HG02973 (cell line): ENCODE data around the gene PDIA3.
"Not testable (repeated sequence)": the region's sequence is repeated elsewhere in the genome, so short reads cannot be mapped to it uniquely, and the experiment has no call there.

Experiments
- ATAC-seq: cut with Tn5 transposase; IDR thresholded peaks from one replicate; pipeline ENCODE4 v1.9.1; 2021; ENCODE audit warnings: moderate library complexity; ENCODE audit not compliant: unreplicated experiment

Gene PDIA3

DNA sequence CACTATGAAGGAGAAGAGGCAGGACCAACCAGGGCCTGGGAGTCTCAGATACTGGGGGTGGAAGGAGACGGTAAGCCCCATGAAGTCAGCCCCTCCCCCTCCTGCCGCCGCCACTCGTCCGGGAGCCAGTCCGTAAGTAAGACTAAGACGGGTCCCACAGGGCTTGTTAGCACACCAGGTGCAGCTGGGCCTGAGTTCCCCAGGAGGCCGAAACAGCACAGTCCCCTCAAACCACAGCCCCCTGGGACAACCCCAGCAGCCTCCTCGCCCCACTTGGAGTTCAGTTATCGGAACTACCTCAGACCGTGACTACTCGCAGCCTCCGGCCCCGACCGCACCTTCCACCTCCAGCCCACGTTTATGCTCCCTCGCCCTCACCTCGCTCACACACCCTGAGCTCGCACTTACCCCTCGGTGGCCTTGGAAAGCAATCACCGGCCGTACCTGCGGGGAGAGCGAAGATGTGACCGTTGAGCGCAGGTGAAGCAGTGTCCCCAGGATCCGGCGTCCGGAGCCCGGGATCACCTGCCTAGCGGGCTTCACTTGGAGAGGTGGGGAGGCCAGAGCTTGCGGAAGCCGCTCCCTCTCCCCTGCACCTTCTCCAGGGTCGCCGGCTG lies 30.0 kb downstream of the PDIA3 start:
- ATAC-seq, result peak; percentile 60

DNA sequence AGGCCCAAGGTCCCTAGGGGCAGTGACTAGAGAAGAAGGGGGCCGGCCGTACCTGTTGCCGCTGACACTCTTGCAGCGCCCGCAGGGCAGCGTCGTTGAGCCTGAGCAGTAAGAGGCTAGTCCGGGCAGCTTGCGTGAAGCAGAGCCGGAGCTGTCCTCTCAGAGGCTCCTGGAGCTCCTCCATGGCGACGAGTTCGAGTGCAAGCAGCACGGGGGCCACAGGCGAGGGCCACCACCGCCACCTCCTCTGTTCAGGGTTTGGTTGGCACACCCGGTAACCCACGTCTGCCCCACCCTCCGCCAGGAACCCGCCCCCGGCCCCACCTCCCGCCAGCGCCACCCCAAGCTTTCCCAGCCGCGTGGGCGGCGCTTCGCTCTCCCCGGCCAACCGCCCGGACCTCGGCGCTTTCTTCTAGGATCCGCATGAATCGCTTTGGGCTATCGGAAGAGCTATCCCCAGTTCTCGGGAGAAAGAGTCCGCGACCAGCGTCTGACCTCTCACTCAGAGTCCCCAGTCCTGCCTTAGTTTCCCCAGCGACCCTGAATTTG lies 30.6 kb downstream of the PDIA3 start, which contains the start of gene ELL3:
TSS of gene ELL3 (minus strand) at position 249 of the 549 bp plus-strand sequence. CDS start at position 184, 65 bp downstream.
- peak; percentile 32 for ATAC-seq

DNA sequence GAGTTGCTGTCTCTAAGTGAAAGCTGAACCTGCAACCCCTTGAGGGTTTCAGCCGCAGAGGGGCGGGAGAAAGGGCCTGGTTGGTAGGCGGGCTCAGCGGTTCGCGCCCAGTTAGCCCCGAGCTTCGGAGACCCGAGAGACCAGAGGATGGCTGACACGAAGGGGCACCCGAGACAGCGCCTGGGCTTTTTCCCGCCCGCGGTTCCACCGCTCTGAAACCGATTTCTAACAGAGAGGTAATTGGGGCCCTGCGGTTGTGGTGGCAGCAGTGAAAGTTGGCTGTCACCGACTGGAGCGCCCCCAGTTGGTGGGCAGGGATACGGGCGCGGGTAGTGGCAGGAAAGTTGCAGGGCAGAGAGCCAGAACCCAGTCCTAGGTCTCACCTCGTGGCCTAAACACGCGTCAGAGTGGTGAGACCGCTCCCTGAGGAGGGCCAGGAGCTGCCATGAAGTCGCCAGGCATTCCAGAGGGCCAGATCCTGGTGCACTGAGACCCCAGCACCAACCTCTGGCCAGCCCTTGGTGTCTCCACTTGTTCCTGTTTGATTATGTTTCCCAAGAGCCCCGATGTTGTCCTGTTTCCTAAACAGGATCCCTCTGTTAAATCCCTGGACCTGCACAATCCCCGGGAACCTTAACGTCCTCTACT lies 31.2 kb downstream of the PDIA3 start:
- peak; percentile 35 for ATAC-seq

DNA sequence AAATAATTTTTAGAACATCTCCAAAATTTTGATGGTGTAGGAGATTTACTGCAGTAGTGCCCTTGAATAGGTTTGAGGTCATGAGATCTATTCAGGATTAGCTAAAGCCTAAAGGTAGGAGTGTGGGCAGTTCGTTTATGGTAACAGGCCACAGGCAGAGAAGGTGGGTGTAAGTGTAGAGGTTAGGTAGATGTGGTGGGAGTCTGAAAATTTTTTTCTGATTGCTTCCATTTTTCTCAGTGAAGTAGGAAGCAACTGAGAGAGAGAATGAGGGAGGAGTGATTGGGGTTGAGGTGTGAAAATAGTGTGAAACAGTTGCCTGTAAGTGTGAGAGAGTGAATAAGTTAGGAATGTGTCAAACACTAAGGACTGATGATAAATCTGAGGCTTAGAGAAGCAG lies 32.8 kb downstream of the PDIA3 start:
- ATAC-seq, result no peak

DNA sequence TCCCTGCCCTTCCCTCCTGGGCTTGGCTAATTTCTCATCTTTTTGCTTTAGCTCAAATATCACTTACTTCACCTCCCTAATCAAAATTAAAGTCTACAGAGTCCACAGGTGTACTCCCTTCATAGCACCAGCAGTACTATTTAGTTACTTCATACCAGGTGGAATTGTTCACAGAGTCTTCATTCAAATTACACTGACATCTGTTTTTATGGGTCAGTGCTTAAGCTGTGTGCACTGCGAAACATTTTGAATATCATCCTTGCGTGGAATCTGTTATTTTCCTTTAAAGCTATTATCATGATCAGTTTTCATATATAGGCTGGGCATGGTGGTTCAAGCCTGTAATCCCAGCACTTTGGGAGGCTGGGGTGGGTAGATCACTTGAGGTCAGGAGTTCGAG lies 43.2 kb downstream of the PDIA3 start:
- ATAC-seq, result no peak

DNA sequence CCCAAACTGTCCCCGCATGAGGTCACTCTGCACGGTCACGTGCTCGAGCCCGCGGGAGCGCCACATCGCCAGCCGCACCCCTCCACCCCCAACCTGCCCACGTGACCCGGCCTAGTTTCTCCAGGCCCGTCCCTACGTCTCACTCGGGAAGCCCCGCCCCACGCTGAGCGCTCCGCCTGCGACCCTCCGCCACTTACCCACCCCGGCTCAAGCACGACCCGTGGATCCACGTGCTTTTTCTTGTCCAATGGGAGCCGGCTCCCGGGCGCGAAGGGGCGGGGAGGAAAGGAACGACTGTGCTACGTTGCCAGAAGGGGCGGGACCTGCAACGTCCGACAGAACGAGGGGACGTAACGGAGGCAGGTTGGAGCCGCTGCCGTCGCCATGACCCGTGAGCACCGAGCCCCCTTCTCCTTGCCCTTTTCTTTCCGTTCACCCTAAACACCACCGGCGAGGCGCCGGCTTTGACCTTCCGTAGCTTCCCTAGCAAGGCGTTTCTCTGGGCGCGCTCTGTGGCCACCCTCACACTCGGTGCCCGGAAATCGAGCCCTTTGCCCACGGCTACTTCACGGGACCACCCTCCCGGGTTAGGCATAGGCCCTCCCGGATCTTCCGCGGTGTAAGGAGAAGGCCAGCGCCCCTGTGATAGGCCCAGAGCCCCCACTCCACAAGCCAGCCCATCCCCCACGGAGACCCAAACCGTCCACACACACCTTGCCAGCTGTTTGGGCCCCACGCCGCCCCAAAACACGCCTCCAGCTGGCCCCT lies 45.9 kb downstream of the PDIA3 start, which contains the start of gene SERF2:
TSS of gene SERF2 (plus strand) at position 328 of the 768 bp plus-strand sequence. CDS start at position 385, 57 bp downstream.
- peak; percentile 85 for ATAC-seq

DNA sequence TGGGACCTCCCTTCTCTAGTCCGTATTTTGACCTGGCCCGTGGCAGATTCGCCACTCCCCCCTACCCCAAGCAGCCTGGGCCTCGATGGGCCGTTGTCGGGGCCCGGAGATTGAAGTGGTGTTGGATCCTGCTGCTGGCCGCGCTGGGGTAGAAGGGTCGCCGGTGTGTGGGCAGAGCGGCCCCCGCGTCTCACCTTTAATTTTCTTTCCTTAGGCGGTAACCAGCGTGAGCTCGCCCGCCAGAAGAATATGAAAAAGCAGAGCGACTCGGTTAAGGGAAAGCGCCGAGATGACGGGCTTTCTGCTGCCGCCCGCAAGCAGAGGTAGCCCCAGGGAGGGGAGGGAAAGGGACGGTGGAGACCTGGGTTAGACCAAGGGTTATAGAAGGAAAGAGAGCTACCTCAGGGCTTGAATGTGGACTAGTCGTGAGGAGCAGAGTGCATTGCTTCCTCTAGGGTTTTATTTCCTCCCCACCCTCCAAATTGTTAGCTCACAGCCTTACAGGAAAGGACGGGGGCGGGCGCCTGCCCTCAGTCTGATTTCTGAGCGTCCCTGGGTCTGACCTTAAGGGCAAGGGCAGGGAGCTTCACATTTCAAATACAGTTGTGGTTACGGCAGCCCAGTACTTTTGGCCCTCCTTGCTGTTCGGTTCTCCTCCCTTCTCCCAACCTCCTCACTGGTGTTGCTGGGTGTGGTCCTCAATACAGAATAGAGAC lies 46.7 kb downstream of the PDIA3 start:
- no peak for ATAC-seq

DNA sequence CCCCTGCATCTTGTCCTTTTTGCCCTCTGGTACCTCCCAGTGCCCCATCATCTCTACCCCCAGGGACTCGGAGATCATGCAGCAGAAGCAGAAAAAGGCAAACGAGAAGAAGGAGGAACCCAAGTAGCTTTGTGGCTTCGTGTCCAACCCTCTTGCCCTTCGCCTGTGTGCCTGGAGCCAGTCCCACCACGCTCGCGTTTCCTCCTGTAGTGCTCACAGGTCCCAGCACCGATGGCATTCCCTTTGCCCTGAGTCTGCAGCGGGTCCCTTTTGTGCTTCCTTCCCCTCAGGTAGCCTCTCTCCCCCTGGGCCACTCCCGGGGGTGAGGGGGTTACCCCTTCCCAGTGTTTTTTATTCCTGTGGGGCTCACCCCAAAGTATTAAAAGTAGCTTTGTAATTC lies 47.4 kb downstream of the PDIA3 start:
- ATAC-seq, result no peak

DNA sequence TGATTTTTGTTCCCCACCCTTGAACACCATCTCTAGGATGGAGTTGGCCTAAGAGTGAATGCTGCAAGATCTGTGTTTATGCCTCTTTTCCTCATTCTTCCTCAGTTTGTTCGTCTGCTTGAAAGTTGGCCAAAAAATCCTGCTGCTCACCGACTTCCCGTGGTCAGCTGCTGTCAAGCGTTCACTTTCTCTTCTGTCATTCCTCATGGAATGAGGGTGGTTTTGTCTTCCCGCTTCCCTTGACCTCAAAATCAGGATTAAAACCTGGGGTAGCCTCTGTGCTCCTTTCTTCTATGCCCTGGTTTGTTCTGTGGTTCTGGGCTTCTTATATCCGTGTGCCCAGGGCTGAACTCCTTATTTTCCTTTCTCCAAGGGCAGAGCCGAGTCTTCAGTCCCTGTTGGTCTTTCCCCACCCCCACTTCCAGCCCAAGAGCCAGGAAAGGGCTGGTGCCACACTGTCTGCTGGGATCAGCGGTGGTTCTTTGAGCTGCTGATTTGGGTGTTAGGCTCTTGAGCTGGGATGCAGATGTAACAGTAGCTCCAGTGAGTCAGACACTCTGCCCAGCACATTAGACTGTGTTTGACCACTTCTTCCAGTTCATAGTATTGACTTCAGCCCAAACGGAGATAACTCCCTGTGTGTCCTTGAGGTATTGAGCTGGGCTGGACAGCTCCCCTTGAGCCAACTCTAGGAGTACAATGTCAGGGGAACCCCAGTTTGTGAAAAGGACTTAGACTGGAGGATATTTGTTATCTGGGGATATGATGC lies 48.2 kb downstream of the PDIA3 start:
- no peak for ATAC-seq

DNA sequence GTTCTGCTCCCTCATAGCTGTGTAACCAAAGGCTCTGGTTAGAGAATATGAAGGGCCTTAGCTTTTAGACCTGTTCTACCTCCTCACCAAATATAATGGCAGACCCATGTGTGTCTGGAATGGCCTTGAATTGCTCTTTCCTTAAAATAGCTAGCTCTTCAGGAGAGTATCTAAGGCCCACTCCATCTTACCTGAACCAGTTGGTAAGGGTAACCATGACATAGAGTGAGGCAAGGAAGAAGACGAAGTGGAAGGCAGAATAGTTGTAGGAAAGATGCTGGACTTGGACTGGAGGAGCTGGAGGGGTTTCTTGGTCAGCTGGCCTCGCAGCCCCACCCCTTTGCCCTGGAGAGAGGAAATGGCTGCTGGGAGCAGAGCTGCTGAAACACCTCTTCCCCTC lies 49.0 kb downstream of the PDIA3 start:
- no peak for ATAC-seq

DNA sequence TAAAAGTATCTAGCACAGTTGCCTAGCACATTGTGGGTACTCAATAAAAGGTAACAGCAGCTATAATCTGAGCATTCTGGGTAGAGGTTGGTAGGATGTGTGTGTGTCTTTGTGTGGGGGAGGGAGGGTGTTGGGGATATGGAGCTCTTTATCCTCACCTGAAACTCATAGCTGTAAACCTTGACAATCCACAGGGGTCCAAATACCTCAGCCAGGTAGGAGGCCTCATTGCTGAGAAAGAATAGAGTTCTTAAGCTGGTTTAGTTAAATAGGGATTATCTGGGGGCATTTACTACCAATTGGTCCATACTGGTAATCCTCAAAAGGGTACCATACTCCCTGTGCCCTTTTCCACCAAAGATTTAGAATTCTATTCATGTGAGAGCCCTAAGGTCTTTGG lies 49.8 kb downstream of the PDIA3 start:
- ATAC-seq, result no peak

DNA sequence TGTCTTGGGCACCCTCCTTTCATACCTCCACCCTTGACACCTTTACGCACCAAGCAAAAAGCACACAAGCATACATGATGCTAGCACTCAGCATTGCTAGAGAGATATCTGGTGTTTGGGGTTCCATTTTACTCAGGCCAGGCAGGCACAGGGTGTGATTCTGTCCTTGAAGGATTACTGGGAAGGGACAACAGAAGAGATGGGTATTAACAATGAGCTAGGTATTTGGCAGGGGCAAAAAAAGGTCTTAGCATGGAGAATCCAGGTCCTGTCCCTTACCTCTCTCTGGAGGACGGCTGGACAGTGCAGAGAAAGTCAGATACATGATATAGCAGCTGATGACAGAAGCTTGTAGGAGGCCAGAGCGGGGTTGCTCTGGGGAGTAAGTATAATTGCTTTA lies 50.3 kb downstream of the PDIA3 start:
- no peak for ATAC-seq

DNA sequence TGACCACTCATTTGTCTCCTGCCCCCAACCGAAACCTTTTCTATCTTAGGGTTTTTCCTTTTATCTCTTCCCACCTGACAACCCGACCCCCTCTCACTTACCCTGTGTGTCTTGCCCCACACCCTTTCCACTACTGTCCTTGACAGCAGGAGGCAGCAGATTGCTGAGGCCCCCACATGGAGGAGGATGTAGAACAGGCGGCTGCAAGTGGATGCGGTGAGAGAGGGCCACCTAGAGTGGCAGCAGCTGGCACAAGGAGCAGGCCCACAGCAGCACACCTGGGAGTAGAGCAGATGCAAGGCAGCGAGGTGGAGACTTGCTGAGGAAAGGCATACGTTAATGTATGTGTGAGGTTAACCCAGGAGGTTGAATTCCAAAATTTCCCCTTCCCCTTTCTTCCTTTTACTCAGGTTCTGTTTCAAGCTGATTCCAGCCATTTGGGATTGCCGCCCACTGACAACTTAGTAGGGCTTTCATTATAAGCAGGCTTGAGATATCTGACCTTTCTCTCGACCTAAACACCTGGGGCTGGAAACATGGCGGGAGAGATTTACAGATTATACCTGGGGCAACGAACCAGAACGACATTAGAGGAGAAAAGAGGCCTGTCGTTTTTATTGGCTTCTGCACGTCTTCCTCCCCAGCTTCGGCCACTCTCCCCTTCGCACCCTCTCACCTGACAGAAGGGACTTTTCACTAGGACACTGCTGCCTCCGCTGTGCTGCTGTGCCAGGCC lies 53.1 kb downstream of the PDIA3 start:
- ATAC-seq, result no peak

DNA sequence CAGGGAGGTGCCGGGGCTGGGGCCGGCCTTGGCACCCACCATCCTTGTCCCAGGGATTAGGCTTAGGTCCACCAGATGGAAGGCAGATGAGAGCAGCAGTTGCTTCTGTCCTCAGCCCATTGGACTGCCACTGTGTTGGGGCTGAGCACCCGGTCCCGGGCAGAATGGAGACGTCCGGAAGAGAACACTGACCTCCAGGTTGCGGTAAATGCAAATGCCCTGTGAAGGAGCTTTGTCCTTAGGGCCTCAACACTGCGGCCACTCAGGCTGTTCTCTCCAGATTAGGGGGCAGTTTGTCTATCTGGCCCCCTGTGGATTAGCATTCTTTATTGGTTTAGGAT lies 53.7 kb downstream of the PDIA3 start, which contains the start of gene SERINC4:
TSS of gene SERINC4 (minus strand) at position 276 of the 341 bp plus-strand sequence. CDS start at position 42, 234 bp downstream.
- no peak for ATAC-seq

DNA sequence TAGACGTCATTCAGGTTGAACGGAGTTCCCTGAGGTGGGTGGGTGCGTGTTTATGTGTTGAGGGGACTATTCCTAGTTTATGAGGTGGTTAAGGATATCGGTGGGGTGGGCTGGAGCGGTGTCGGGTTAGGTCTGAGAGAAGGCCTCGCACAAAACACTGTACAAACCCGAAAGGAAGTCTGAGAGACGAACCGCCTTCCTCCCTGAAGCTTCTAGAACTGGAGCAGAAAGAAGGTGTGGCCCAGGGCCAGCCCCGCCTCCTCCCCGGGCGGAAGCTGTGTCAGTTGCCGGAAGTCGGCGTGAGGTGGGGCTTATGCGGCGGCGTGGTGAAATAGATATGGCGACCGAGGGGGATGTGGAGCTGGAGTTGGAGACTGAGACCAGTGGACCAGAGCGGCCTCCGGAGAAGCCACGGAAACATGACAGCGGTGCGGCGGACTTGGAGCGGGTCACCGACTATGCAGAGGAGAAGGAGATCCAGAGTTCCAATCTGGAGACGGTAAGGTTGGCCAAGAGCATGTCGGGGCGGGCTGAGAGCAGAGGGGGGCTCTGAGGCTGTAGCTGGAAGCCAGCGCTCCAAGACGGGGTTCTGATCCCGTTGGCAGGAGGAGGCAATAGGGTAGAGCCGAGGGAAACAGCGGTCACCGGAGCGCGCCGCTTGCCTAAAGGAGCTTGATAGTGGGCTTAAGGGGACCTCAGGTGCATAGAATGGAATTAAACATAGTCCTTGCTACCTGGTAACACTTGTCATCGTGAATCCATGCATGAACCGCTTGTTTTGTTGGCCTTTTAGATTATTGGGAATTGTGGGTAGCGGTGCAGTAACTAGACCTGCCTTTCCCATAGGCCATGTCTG lies 54.3 kb downstream of the PDIA3 start, which contains the start of gene HYPK:
TSS of gene HYPK (plus strand) at position 314 of the 856 bp plus-strand sequence. CDS start at position 338, 24 bp downstream.
- ATAC-seq, result peak; percentile 80

DNA sequence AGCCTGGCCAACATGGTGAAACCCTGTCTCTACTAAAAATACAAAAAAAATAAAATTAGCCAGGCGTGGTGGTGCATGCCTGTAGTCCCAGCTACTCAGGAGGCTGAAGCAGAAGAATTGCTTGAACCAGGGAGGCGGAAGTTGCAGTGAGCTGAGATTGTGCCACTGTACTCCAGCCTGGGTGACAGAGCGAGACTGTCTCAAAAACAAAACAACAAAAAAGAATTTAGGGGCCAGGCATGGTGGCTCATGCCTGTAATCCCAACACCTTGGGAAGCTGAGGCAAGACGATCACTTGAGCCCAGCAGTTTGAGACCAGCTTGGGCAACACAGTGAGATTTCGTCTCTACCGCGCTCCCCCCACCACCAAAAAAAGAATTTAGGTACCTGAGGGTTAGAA lies 56.4 kb downstream of the PDIA3 start:
- ATAC-seq, result not testable (repeated sequence)

DNA sequence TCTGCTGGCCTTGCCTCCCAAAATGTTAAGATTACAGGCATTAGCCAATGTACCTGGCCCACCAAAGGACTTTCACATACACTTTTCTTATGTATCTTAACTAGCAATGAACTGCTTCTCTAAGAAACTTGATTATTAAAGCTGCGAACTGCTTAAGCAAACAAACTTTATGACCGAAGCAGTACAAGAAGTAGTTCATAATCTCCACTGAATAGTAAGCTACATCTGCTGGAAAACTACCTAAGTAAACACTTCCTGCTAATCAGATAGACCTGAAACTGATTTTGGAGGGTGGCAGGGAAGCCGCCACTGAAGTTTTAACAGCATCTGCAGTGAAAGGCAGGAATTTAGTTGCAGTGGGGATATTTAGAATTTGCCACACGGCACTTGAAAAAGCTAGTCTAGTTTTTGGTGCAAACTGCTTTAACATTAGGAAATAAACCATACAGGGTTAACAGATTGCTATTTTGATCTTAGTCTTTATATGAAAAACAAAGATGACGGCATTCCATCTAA lies 62.3 kb downstream of the PDIA3 start:
- ATAC-seq, result no peak
